Eye (tissue), 1 donor: ENCODE results near the gene ENTPD2.
"Not testable (repeated sequence)": the region's sequence is repeated elsewhere in the genome, so short reads cannot be mapped to it uniquely, and the experiment has no call there.

ENCODE experiments used
- DNase-seq: peaks from one replicate; pipeline ENCODE4 v3.0.0-alpha.2; 2015

The ENTPD2 gene

GRCh38 chr9:137063311-137064026 is 9.6 kb upstream of the ENTPD2 start:
- DNase-seq = no peak

GRCh38 chr9:137062798-137063197 is 8.9 kb upstream of the ENTPD2 start:
- DNase-seq = not testable (repeated sequence)

GRCh38 chr9:137062384-137062783 is 8.5 kb upstream of the ENTPD2 start:
- DNase-seq = no peak

- no peak for DNase-seq
These were observed 4.8 kb upstream of the ENTPD2 start for GRCh38 chr9:137058521-137059234.

- no peak for DNase-seq
These were observed 3.7 kb upstream of the ENTPD2 start for GRCh38 chr9:137057545-137057944.

- no peak for DNase-seq
These were observed 3.0 kb upstream of the ENTPD2 start for GRCh38 chr9:137056739-137057415.

GRCh38 chr9:137055385-137056364 is 1.8 kb upstream of the ENTPD2 start:
- peak; percentile 81 for DNase-seq

GRCh38 chr9:137054932-137055384 is 1.1 kb upstream of the ENTPD2 start:
- DNase-seq = no peak

GRCh38 chr9:137052998-137053943 is 590 bp downstream of the ENTPD2 start:
- peak; percentile 42 for DNase-seq

GRCh38 chr9:137052293-137052692 is 1.6 kb downstream of the ENTPD2 start:
- no peak for DNase-seq

GRCh38 chr9:137051145-137051724 is 2.6 kb downstream of the ENTPD2 start:
- no peak for DNase-seq

GRCh38 chr9:137050570-137050969 is 3.3 kb downstream of the ENTPD2 start:
- no peak for DNase-seq

GRCh38 chr9:137049544-137050449 is 4.1 kb downstream of the ENTPD2 start:
- DNase-seq = peak; percentile 77

- DNase-seq = no peak
These were observed 5.0 kb downstream of the ENTPD2 start for GRCh38 chr9:137048655-137049543.

GRCh38 chr9:137046088-137046787 is 7.6 kb downstream of the ENTPD2 start, which contains the start of gene NPDC1:
NPDC1 (minus strand) TSS chr9:137046177; CDS start chr9:137045989, 188 bp downstream.
- peak; percentile 91 for DNase-seq

- DNase-seq = peak; percentile 65
These were observed 8.4 kb downstream of the ENTPD2 start for GRCh38 chr9:137045294-137046087.
